ENCODE data around the gene TMBIM6. TPM values are rescaled to one million over a fixed set of nuclear protein-coding genes. Genes with fewer than 3 reads are reported as not detected.

Gene TMBIM6
- total RNA-seq, 2 donors from 2014 or later = 232 to 244 TPM

DNA sequence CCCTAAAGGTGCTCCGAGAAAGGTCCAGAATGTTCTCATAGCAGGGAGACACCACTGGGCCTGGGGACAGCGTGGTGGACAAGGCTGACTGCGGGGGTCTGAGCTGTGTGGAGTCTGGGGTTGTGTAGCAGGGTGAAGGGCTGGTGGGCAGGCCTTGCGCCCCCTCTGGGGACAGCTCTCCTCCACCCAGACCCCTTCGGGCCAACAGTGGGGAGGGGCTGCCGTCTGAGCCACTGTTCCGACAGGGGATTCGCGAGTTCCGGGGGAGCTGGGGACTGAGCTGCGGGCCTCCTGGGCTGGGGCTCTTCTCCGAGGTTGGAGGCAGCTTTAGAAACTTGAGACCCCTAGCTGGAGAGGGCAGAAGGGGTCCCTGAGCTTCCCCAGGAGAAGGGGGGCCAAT lies 54.8 kb downstream of the TMBIM6 start:
- ATAC-seq (ENCODE audit: insufficient number of reproducible peaks, low FRiP score, low read depth) (no peak), DNase-seq (ENCODE audit: low spot score) (no peak)
- TF ChIP-seq, protein P1, sequence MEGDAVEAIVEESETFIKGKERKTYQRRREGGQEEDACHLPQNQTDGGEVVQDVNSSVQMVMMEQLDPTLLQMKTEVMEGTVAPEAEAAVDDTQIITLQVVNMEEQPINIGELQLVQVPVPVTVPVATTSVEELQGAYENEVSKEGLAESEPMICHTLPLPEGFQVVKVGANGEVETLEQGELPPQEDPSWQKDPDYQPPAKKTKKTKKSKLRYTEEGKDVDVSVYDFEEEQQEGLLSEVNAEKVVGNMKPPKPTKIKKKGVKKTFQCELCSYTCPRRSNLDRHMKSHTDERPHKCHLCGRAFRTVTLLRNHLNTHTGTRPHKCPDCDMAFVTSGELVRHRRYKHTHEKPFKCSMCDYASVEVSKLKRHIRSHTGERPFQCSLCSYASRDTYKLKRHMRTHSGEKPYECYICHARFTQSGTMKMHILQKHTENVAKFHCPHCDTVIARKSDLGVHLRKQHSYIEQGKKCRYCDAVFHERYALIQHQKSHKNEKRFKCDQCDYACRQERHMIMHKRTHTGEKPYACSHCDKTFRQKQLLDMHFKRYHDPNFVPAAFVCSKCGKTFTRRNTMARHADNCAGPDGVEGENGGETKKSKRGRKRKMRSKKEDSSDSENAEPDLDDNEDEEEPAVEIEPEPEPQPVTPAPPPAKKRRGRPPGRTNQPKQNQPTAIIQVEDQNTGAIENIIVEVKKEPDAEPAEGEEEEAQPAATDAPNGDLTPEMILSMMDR (IDR thresholded peaks at IDR 0.05) = no peak
- H3K36me3 ChIP-seq = peaks cover 48% of the 10 kb centered on the region
- no peaks in the 10 kb centered on the region for H3K9me3 ChIP-seq
- peaks cover 0 to 11% of the 10 kb centered on the region in 2 donors for H3K4me1 ChIP-seq (ENCODE audit: control insufficient read depth in 1 of 2, low read depth in 2 of 2)
- H3K27me3 ChIP-seq (replicated peaks; ENCODE audit: insufficient read depth) = no peaks in the 10 kb centered on the region
- H3K27ac ChIP-seq = no peak overlapping the region
- H3K4me3 ChIP-seq = no peak overlapping the region

DNA sequence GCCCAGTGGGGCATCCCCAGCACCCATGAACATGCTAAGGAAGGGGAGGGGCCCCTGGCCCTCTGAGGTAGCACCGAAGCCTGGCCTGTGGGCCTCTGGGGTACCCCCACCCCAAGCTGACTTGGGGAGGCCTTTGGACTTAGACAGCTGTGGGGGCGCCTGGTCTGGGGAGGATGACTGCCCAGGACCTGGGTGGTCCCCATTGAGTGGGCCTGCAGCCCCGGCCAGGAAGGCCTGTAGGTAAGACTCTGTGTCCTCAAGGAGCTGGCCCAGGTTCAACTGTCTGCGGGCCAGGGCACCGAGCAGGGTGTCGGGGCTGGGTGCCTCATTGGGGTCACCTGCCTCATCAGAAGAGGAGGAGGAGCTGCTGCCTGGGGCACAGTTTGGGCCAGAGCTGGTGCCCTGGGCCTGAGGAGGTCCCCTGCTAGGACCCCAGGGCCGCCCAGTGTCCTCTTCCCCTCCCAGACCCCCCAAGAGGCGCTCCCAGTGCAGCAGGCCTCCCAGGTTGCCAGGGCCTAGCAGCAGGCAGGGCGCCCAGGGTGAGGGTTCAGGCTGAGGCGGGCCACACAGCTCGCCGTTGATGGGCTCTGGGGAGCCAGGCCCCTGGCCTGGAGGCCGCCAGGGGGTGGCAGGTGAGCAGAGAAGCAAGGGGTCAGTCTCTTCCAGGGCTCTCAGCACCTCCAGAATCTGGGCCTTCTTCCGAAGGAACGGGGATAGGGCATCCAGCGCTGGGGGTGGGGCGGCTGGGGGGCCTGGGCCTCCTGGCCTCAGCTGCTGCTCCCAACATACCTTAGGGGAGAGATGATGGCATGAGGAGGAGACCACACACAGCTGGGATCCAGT lies 55.5 kb downstream of the TMBIM6 start:
- Histone ChIP-seq H3K27me3 (replicated peaks; ENCODE audit: insufficient read depth) (no peaks in the 10 kb centered on the region), H3K4me3 (no peak overlapping the region), H3K9me3 (no peaks in the 10 kb centered on the region), H3K4me1 (ENCODE audit: control insufficient read depth in 1 of 2, low read depth in 2 of 2) (peaks cover 0 to 16% of the 10 kb centered on the region in 2 donors), H3K27ac (no peak overlapping the region), H3K36me3 (peaks cover 50% of the 10 kb centered on the region)
- DNase-seq (ENCODE audit: low spot score) (no peak), ATAC-seq (ENCODE audit: insufficient number of reproducible peaks, low FRiP score, low read depth) (no peak)
- TF ChIP-seq, protein P1 (IDR thresholded peaks at IDR 0.05) = no peak

DNA sequence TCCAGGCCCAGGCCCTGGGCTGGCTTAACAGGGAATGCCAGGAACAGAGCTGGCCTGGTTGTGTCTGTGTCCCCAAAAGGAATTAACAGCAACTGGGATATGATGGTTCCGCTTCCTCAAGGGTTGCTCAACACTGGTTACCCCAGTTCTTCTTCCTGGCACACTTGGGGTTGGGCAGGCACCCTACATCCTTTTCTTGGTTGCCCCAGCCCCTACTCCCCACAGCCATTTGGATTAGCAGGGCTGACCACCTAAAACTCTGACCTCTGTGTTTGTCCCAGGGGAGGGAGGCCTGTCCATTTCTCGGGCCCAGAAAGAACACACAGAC lies 56.1 kb downstream of the TMBIM6 start:
- Histone ChIP-seq H3K27ac (no peak overlapping the region), H3K4me3 (no peak overlapping the region), H3K4me1 (ENCODE audit: control insufficient read depth in 1 of 2, low read depth in 2 of 2) (peaks cover 0 to 16% of the 10 kb centered on the region in 2 donors), H3K36me3 (peaks cover 48% of the 10 kb centered on the region), H3K27me3 (replicated peaks; ENCODE audit: insufficient read depth) (no peaks in the 10 kb centered on the region), H3K9me3 (no peaks in the 10 kb centered on the region)
- TF ChIP-seq, protein P1 (IDR thresholded peaks at IDR 0.05) = no peak
- ATAC-seq (ENCODE audit: insufficient number of reproducible peaks, low FRiP score, low read depth) (no peak), DNase-seq (ENCODE audit: low spot score) (no peak)

- no peaks in the 10 kb centered on the region for H3K9me3 ChIP-seq
- H3K27ac ChIP-seq = no peak overlapping the region
- no peaks in the 10 kb centered on the region for H3K27me3 ChIP-seq (replicated peaks; ENCODE audit: insufficient read depth)
- DNase-seq (ENCODE audit: low spot score) = no peak
- H3K4me1 ChIP-seq (ENCODE audit: control insufficient read depth in 1 of 2, low read depth in 2 of 2) = peaks cover 0 to 16% of the 10 kb centered on the region in 2 donors
- H3K36me3 ChIP-seq = peaks cover 57% of the 10 kb centered on the region
- TF ChIP-seq, protein P1 (IDR thresholded peaks at IDR 0.05) = no peak
- no peak for ATAC-seq (ENCODE audit: insufficient number of reproducible peaks, low FRiP score, low read depth)
- no peak overlapping the region for H3K4me3 ChIP-seq
These were observed 56.9 kb downstream of the TMBIM6 start for GRCh38 chr12:49798248-49798647.

GRCh38 chr12:49798934-49799333 lies 57.6 kb downstream of the TMBIM6 start:
- no peaks in the 10 kb centered on the region for H3K27me3 ChIP-seq (replicated peaks; ENCODE audit: insufficient read depth)
- H3K36me3 ChIP-seq = peaks cover 64% of the 10 kb centered on the region
- peaks cover 0 to 16% of the 10 kb centered on the region in 2 donors for H3K4me1 ChIP-seq (ENCODE audit: control insufficient read depth in 1 of 2, low read depth in 2 of 2)
- H3K27ac ChIP-seq = no peak overlapping the region
- no peak overlapping the region for H3K4me3 ChIP-seq
- ATAC-seq (ENCODE audit: insufficient number of reproducible peaks, low FRiP score, low read depth) (no peak), DNase-seq (ENCODE audit: low spot score) (no peak)
- no peaks in the 10 kb centered on the region for H3K9me3 ChIP-seq
- TF ChIP-seq, protein P1 (IDR thresholded peaks at IDR 0.05) = no peak

Data from thoracic aorta (tissue), 2 donors.